GM12865 (cell line): ENCODE data around the gene MYO9A.

Experiments
- DNase-seq: peaks from one replicate; pipeline ENCODE4 v3.0.0; 2010; ENCODE audit warnings: low read depth
- H3K4me3 ChIP-seq: 2 replicates; pipeline ENCODE4 v1.5.1; 2011; ENCODE audit warnings: mild to moderate bottlenecking, low read depth, low read length, control low read depth
- TF ChIP-seq, protein P1 (sequence below): IDR thresholded peaks from 2 replicates; pipeline ENCODE4 v1.5.1; 2011; ENCODE audit warnings: low read length, control low read depth, low read depth, inconsistent platforms; ENCODE audit not compliant: insufficient read depth; ENCODE audit errors: missing control alignments

Gene MYO9A

DNA sequence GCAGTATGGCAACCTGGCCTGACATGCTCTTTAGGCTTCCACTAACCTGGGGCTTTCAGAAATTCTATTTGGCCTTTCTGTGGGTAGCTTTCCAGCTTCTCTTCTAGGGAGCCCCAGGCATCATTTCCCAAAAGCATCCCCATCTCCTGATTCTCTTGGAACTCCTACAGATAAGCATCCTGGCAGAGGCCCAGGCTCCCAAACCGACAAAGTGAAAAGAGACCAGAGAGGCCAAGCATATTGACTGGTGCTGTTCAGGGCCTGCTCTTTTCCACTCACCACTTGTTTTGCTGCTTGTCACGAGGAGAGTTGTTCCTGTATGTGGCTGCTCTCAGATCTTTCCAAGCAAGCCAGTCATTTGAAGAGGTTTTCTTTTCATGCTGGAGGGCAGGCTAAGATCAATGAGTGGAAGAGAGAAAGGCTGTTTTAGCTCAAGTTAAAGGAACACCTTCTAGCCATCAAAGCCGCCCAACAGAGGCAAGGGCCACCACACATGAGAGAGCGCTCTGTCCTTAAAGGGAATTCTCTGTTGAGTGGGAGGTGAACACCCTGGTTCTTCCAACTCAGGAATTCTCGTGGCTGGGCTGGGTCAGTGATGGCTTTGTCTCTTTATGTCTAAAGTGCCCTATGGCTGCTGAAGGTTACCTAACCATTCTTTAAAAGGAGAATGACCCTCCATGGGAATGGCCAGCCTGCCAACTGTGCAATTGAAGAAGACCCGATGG lies 338.7 kb downstream of the MYO9A start:
- TF ChIP-seq, protein P1, sequence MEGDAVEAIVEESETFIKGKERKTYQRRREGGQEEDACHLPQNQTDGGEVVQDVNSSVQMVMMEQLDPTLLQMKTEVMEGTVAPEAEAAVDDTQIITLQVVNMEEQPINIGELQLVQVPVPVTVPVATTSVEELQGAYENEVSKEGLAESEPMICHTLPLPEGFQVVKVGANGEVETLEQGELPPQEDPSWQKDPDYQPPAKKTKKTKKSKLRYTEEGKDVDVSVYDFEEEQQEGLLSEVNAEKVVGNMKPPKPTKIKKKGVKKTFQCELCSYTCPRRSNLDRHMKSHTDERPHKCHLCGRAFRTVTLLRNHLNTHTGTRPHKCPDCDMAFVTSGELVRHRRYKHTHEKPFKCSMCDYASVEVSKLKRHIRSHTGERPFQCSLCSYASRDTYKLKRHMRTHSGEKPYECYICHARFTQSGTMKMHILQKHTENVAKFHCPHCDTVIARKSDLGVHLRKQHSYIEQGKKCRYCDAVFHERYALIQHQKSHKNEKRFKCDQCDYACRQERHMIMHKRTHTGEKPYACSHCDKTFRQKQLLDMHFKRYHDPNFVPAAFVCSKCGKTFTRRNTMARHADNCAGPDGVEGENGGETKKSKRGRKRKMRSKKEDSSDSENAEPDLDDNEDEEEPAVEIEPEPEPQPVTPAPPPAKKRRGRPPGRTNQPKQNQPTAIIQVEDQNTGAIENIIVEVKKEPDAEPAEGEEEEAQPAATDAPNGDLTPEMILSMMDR: no peak

GRCh38 chr15:71777216-71777943 lies 340.6 kb downstream of the MYO9A start:
- TF ChIP-seq, protein P1: no peak
- DNase-seq: no peak
- H3K4me3 ChIP-seq: no peak overlapping the region

More for the DNA sequence above, 338.7 kb downstream of the MYO9A start:
- H3K4me3 ChIP-seq: no peak overlapping the region
- no peak for DNase-seq

DNA sequence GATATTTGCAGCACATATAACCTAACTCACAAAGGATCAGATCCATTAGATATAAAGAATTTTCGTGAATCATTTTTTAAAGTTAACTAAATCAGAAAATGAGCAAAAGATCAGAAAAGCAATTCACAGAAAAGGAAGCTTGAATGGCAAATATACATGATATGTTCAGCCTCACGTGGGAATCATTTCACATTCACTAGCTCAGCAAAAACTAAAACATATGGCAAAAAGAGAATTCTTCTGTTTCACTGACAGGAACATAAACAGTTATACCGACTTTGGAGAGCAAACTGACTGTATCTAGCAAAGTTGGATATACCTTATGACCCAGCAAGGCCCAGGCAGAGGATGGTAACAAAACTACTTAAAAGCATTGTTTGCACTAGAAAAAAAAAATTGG lies 341.6 kb downstream of the MYO9A start:
- TF ChIP-seq, protein P1: no peak
- no peak overlapping the region for H3K4me3 ChIP-seq
- DNase-seq: no peak

- TF ChIP-seq, protein P1: no peak
- no peak overlapping the region for H3K4me3 ChIP-seq
- DNase-seq: no peak
Measured at GRCh38 chr15:71775856-71776255, 342.1 kb downstream of the MYO9A start.

- TF ChIP-seq, protein P1: no peak
- DNase-seq: no peak
- no peak overlapping the region for H3K4me3 ChIP-seq
Measured at GRCh38 chr15:71773206-71773859, 344.6 kb downstream of the MYO9A start.
